ENCODE data around the gene DYRK4. TPM values are rescaled to one million over a fixed set of nuclear protein-coding genes. Genes with fewer than 3 reads are reported as not detected.

Gene DYRK4
- total RNA-seq, 1 experiment from 2014 or later = 27.1 TPM

DNA sequence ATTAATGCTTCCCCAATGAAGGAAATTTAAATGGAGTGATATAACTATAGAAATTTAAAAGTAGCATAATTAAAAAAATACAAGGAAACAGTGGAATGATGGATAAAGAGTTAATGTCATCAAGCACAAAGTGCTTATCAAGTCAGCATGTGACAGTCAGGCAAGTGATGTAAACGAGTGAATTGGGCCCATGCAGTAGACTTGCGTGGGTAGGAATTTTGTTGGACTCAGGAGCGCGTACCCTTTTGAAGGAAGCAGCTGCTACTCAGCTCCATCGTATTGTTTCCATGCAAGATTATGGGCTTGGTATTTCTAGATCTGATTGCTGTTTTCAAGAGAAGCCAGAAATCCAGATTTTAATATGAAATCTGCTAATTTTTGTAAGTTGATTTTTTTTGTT, 4.4 kb upstream of the DYRK4 start:
- RAD21 ChIA-PET (ENCODE audit: low non-redundant PET in 1 of 2, low total read pairs in 2 of 2, uncharacterized antibody in 2 of 2, unreplicated experiment in 2 of 2) = no interaction called here
- Histone ChIP-seq H3K9me3 (ENCODE audit: control insufficient read depth in 1 of 2, insufficient read depth in 1 of 2, low read depth in 1 of 2, low read length in 2 of 2) (no peaks in the 10 kb centered on the region), H4K20me1 (ENCODE audit: insufficient read depth) (no peaks in the 10 kb centered on the region), H3K4me2 (ENCODE audit: low read length) (no peak overlapping the region), H2AFZ (ENCODE audit: low read depth, low read length, poor library complexity, severe bottlenecking) (no peak overlapping the region), H3K9ac (ENCODE audit: low read length) (no peak overlapping the region), H3K27me3 (ENCODE audit: insufficient read depth, low read length) (no peaks in the 10 kb centered on the region), H3K27ac (ENCODE audit: low read depth, low read length) (no peak overlapping the region), H3K4me3 (replicated peaks in 1 of 2; ENCODE audit: low read depth in 1 of 2, low read length in 2 of 2) (no peak overlapping the region), H3K4me1 (ENCODE audit: control insufficient read depth in 1 of 2, insufficient read depth in 2 of 2, low read length in 2 of 2) (peaks cover 0 to 3% of the 10 kb centered on the region in 2 experiments; a peak in 1 of 4 replicates), H3K9me2 (ENCODE audit: insufficient read depth) (no peaks in the 10 kb centered on the region), H3K36me3 (ENCODE audit: control insufficient read depth in 1 of 2, insufficient read depth in 2 of 2, low read length in 2 of 2) (peaks cover 10 to 20% of the 10 kb centered on the region in 2 experiments), H3K79me2 (ENCODE audit: insufficient read depth, low read length) (peaks cover 6% of the 10 kb centered on the region)
- CTCF ChIA-PET = no interaction called here
- TF ChIP-seq POLR2AphosphoS5 (IDR thresholded peaks at IDR 0.05; ENCODE audit: low read depth, low read length) = no peak
- no peak for TF ChIP-seq CEBPB (IDR thresholded peaks at IDR 0.05; ENCODE audit: low read depth)
- TF ChIP-seq, protein P1, sequence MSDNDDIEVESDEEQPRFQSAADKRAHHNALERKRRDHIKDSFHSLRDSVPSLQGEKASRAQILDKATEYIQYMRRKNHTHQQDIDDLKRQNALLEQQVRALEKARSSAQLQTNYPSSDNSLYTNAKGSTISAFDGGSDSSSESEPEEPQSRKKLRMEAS (IDR thresholded peaks at IDR 0.05) = no peak
- TF ChIP-seq EZH2 (IDR thresholded peaks at IDR 0.05) = no peak
- BruUV-seq (replicated peaks) = no TSS peak
- POLR2A ChIA-PET = no interaction called here
- DNase-seq (ENCODE audit: low read depth, low spot score) (no peak), ATAC-seq (no peak)
- intact Hi-C loops (cut with micrococcal nuclease) = no loop called here

DNA sequence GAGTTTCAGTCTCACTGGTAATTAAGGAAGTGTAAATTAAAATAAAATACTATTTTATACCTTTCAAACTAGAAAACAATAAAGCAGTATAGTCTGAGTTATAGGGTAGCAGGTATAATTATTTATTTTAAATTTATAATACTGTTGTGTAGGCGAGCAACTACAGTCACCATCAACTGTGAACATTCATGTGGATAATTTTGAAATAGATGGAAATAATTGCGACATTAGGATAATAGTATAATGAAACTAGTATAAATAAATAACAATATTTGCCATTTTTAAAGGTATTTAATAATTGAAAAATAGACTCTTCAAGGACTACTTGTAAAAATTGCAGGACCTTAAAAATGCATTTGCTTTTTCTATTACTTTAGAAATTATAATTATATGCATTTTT, 3.8 kb upstream of the DYRK4 start:
- no peak overlapping the region for H3K4me3 ChIP-seq (replicated peaks in 1 of 2; ENCODE audit: low read depth in 1 of 2, low read length in 2 of 2)
- POLR2A ChIA-PET = no interaction called here

More for the DNA sequence above, 3.8 kb upstream of the DYRK4 start:
- H3K9me3 ChIP-seq (ENCODE audit: control insufficient read depth in 1 of 2, insufficient read depth in 1 of 2, low read depth in 1 of 2, low read length in 2 of 2) = no peaks in the 10 kb centered on the region
- H3K9me2 ChIP-seq (ENCODE audit: insufficient read depth) = no peaks in the 10 kb centered on the region
- RAD21 ChIA-PET (ENCODE audit: low non-redundant PET in 1 of 2, low total read pairs in 2 of 2, uncharacterized antibody in 2 of 2, unreplicated experiment in 2 of 2) = no interaction called here
- H3K4me1 ChIP-seq (ENCODE audit: control insufficient read depth in 1 of 2, insufficient read depth in 2 of 2, low read length in 2 of 2) = peaks cover 0 to 3% of the 10 kb centered on the region in 2 experiments; a peak in 1 of 4 replicates
- H3K79me2 ChIP-seq (ENCODE audit: insufficient read depth, low read length) = peaks cover under 1% of the 10 kb centered on the region
- H3K27ac ChIP-seq (ENCODE audit: low read depth, low read length) = no peak overlapping the region
- H3K4me2 ChIP-seq (ENCODE audit: low read length) = no peak overlapping the region
- CTCF ChIA-PET = no interaction called here
- no peak overlapping the region for H3K9ac ChIP-seq (ENCODE audit: low read length)
- no peak for ATAC-seq
- no peak for DNase-seq (ENCODE audit: low read depth, low spot score)
- TF ChIP-seq CBX3 (IDR thresholded peaks at IDR 0.05; ENCODE audit: low read depth) (no peak), YY1 (IDR thresholded peaks at IDR 0.05; ENCODE audit: extremely low read depth, insufficient replicate concordance, low read depth, low read length) (no peak)
- intact Hi-C loops (cut with micrococcal nuclease) = no loop called here
- peaks cover 8 to 20% of the 10 kb centered on the region in 2 experiments for H3K36me3 ChIP-seq (ENCODE audit: control insufficient read depth in 1 of 2, insufficient read depth in 2 of 2, low read length in 2 of 2)
- no peak overlapping the region for H2AFZ ChIP-seq (ENCODE audit: low read depth, low read length, poor library complexity, severe bottlenecking)
- no peaks in the 10 kb centered on the region for H4K20me1 ChIP-seq (ENCODE audit: insufficient read depth)
- H3K27me3 ChIP-seq (ENCODE audit: insufficient read depth, low read length) = no peaks in the 10 kb centered on the region
- BruUV-seq (replicated peaks) = no TSS peak

All from HCT116 (cell line).